Sciatic nerve (tissue), 2 donors: ENCODE results near the gene CHRNG. TPM values are rescaled to one million over a fixed set of nuclear protein-coding genes. Genes with fewer than 3 reads are reported as not detected.

Source experiments
- ATAC-seq: fragments of 200-7000 bp; cut with Tn5 transposase; one replicate; pipeline ENCODE4 v1.9.1; 2020; ENCODE audit warnings: mild to moderate bottlenecking, moderate library complexity
- DNase-seq: peaks from one replicate; pipeline ENCODE4 v3.0.0-alpha.2; 2020; ENCODE audit warnings: low spot score
- intact Hi-C: fragments of 100-400 bp; cut with DNase I; formaldehyde crosslinking; loops from one replicate; pipeline ENCODE4 v1.14.2; 2022
- total RNA-seq: library from RNA; stranded (reverse); fragmentation: NEBNext Ultra II Directional; extraction: Animal tissue kit (Norgen Biotek cat#: 25700); gene quantifications from one replicate; pipeline ENCODE4 v1.2.1, GENCODE V29; 2021
- donor health status: DM: no; HTN: no; CAD: no.
- donor health status: DM: no; HTN: no; CAD: no.

CHRNG gene, protein sequence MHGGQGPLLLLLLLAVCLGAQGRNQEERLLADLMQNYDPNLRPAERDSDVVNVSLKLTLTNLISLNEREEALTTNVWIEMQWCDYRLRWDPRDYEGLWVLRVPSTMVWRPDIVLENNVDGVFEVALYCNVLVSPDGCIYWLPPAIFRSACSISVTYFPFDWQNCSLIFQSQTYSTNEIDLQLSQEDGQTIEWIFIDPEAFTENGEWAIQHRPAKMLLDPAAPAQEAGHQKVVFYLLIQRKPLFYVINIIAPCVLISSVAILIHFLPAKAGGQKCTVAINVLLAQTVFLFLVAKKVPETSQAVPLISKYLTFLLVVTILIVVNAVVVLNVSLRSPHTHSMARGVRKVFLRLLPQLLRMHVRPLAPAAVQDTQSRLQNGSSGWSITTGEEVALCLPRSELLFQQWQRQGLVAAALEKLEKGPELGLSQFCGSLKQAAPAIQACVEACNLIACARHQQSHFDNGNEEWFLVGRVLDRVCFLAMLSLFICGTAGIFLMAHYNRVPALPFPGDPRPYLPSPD
- not detected for total RNA-seq

DNA sequence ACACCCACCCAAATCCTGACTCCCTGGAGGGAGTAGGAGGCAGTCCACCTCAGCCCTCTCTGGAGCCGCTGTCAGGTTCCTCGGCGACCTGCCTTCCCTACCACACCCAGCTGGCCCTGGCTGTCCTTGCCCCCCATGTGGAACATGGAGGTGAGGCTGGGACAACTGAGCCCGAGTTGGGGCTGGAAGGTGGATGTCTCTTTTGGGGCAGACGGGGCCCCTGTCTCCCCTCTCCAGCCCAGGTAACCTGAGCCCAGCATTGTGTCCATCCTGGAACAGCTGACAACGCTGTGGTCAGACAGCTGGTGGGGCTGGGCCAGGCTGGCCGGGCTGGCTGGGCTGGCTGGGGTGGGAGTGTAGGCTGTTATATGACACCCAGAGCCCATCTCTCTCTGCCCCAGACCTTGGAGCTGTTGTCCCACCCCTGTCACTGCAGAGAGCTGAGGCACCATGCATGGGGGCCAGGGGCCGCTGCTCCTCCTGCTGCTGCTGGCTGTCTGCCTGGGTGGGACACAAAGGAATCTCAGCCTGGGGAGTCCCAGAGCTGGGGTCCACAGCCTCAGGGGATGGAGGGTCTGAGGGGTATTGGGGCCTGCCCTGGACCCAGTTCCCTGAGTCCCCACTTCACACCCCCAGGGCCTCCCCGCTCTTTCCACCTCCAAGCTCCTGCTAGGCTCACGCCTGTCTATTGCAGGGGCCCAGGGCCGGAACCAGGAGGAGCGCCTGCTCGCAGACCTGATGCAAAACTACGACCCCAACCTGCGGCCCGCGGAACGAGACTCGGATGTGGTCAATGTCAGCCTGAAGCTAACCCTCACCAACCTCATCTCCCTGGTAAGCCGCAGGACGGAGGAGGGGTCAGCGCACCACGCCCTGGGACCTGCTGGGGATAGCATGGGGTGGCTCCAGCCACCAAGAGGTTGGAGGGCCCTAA, at the start of gene CHRNG:
TSS of gene CHRNG (plus strand) at position 395 of the 934 bp plus-strand sequence. CDS start at position 451, 56 bp downstream.
- intact Hi-C loops = no loop called here
- peak; percentile 31 for DNase-seq
- no peak for ATAC-seq

DNA sequence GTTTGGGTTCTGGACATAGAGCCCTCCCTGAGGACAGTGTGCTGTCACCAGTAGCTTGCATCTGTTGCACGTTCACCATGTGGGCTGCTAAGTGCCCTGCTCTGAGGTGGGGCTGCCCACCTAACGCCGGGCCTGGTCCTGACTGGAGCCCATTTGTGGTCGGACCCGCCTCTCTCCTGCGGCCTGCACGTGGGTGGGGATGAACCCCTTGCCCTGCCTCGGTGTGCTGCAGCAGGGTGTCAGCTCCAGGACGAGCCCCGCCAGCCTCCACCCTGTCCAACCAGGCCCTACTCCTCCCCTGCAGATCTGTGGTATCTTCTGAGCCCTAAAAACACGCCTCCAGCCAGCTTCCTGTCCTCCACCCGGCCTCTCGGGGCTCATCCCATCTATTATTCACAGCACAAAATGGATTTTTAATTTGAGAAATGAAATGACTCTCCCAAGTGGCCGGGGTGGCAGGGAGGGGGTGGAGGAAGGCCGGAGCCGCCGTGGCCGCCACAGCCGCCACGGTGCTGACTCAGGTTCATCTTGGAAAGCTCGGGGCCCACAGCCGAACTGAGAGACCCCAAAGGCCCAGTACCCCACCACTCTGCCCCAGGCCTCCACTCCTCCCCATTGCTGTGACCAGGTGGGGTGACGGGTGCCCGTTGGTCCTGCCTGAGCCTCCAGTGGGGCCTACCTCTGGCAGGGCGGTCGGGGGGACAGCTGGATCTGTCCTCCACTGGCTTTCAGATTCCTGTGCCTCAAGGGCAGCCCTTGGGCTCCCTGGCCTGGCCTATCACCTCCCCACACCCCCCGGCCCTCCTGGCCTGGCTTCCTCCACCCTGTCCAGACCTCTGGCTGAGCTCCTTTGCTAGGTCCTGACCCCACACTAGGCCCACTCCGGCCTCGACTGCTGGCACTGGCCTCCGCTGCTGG, 49.0 kb upstream of the CHRNG start:
- DNase-seq = no peak
- intact Hi-C loops = no loop called here
- ATAC-seq = peak; percentile 21

GRCh38 chr2:232491139-232491780, 48.2 kb upstream of the CHRNG start:
- ATAC-seq (no peak), DNase-seq (no peak)
- intact Hi-C loops = no loop called here

DNA sequence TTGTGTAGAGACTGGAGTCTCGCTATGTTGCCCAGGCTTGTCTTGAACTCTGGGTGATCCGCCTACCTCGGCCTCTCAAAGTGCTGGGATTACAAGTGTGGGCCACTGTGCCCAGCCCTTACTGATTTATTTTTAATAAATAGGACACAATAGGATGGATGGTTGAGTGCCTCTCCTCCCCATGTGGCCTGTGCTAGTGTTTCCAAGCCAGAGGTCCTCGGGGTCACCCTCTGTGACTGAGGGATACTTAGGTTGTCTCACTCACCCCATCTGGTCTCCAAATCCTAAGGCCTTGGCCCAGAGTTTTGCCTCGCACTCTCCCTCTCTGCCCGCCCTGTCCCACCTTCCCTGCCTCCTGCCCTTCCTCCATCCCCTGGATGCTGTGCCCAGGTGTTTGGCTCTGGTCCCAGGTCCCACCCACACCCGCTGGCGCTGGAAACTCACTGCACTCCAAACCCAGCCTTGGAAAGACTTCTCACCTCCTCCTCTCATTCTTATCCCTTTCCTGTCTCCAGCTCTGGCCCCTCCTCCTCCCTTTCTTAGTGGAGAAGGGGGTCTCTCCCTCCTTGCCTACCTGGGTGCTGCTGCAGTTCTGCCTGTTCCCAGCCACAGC, 47.1 kb upstream of the CHRNG start:
- DNase-seq = no peak
- ATAC-seq = no peak
- intact Hi-C loops = no loop called here

DNA sequence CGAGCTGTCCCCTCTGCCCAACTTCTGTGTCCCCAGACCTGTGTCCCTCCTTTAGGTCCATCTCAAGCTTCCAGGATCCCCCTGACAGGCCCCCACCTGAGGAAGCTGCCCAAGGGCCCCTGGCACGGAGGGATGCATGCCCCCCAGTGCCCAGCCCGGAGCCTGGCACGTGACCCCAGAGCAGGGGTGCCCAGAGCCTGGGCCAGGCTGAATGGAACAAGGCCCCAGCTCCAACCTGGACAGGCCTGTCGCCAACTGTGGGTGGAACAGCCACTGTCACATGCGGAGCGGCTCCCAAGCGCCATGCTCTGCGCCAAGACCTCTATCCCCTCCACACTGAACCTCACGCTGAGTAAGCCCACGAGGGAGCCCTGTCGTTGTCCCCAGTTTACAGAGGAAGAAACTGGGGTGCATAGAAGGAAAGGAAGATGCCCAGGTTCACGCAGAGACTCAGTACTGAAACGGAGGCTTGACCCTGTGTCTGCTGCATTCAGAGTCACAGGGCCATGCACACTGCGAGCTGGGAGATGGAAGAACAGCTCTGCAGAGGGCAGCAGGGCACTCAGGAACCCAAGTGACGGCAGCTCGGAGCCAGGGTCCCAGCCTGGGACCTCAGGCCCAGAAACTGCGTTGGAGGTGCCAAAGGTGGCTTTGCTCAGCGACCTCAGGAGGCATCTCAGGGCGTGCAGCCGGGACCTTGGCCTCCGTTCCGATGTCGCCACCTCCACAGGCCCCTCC, 46.4 kb upstream of the CHRNG start:
- no peak for DNase-seq
- ATAC-seq = no peak
- intact Hi-C loops = no loop called here

GRCh38 chr2:232493701-232494474, 45.6 kb upstream of the CHRNG start:
- no peak for DNase-seq
- intact Hi-C loops = no loop called here
- no peak for ATAC-seq

DNA sequence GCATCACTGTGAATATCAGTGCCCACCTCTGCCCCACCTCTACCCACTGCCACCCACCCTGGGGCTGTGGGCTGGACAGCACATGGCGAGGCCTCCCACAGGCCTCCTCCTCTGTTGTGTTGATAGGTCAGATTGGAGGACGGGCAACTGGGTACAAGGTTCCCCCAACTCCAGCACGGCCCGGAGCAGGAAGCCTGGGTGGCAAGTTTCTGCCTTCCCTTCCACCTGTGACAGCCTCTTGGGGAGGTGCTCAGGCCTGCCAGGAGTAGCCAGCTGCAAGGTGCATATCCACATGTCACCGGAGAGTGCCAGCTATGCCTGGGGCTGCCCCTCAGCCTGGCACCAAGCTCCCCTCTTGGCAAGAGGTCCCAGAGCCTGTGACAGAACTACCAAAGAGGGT, 45.0 kb upstream of the CHRNG start:
- no peak for ATAC-seq
- intact Hi-C loops = no loop called here
- no peak for DNase-seq

GRCh38 chr2:232495292-232495691, 44.2 kb upstream of the CHRNG start:
- ATAC-seq (no peak), DNase-seq (no peak)
- intact Hi-C loops = no loop called here

GRCh38 chr2:232496501-232497270, 42.8 kb upstream of the CHRNG start:
- ATAC-seq (no peak), DNase-seq (no peak)
- intact Hi-C loops = no loop called here

DNA sequence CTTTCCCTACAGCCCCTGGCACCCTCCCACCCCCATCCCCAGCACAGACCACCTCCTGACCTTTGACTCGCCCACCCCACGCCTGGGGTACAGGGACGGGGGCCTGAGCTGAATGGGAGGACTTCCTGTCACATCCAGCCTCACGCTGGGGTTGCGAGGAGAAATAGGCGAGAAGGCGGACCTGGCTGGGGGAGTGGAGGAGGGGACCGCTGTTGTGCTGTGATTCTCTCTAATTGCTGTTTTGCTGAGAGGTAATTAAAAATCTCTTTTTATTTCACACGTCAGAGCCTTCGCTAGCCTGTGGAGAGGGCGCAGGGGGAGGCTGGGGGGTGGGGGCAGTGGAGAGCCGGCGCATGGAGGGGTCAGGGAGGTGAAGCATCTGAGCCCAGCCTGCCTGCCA, 42.1 kb upstream of the CHRNG start:
- intact Hi-C loops = no loop called here
- DNase-seq = no peak
- ATAC-seq = no peak

DNA sequence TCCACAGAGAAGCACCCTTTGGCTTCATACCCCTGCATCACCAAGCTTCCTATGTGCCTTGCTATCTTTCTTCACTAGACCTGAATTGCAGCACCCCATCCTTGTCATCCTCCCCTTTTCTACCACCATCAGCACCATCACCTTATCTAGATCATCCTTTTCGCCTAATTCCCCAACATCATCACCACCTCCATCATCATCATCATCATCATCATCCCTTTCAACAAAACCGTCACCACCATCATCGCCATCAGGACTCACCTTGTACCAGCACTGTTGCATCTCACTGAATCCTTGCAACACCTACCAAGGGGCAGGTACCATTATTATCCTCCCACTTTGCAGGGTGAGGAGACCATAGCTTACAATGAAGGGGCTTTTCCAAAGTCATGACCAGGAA, 41.0 kb upstream of the CHRNG start:
- intact Hi-C loops = no loop called here
- DNase-seq = no peak
- ATAC-seq = no peak

DNA sequence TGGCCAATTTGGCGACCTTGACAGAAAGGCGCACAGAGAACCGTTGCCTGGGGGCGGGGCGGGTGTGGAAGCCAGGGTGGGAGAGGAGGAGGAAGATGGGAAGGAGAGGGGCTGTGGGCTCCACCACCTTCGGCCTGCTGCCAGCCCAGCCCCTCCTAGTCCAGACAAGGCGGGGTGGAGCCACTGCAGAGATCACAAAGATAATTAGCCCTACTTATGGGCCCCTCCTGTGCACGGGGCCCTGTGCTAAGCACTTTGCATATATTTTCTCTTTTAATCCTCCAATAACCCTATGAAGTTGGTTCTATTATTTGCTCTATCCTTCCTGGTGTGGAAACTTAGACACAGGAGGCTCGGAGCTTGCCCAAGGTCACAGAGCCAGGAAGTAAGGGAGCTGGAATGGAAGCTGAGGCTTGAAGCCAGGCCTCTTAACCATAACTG, 38.1 kb upstream of the CHRNG start:
- no peak for ATAC-seq
- DNase-seq = no peak
- intact Hi-C loops = no loop called here

GRCh38 chr2:232501794-232502390, 37.6 kb upstream of the CHRNG start:
- DNase-seq (no peak), ATAC-seq (no peak)
- intact Hi-C loops = no loop called here

- ATAC-seq (no peak), DNase-seq (no peak)
- intact Hi-C loops = no loop called here
Observed at GRCh38 chr2:232502511-232502910, 37.0 kb upstream of the CHRNG start.
